Esophagus (tissue), 2 donors: Measurements from ENCODE around the gene GATA2. TPM values are rescaled to one million over a fixed set of nuclear protein-coding genes. Genes with fewer than 3 reads are reported as not detected.

Experiments used
- H3K27ac ChIP-seq, 2 donors: one replicate each; pipeline ENCODE4 v1.5.1; 2013; ENCODE audit warnings: low read depth in 2 of 2, mild to moderate bottlenecking in 2 of 2, inconsistent platforms in 1 of 2, low read length in 1 of 2, moderate library complexity in 1 of 2
- H3K27me3 ChIP-seq, 2 donors: one replicate each; pipeline ENCODE4 v1.6.1; 2013; ENCODE audit warnings: low read length in 2 of 2, control low read depth in 1 of 2, mild to moderate bottlenecking in 1 of 2; ENCODE audit not compliant: insufficient read depth in 2 of 2, control insufficient read depth in 1 of 2
- H3K36me3 ChIP-seq, 2 donors: one replicate each; pipeline ENCODE4 v1.6.1; 2013; ENCODE audit warnings: low read length in 1 of 2; ENCODE audit not compliant: control insufficient read depth in 2 of 2, insufficient read depth in 2 of 2
- H3K4me1 ChIP-seq, 2 donors: one replicate each; pipeline ENCODE4 v1.6.1; 2013; ENCODE audit warnings: low read length in 1 of 2; ENCODE audit not compliant: control insufficient read depth in 2 of 2, insufficient read depth in 2 of 2
- H3K4me3 ChIP-seq, 2 donors: one replicate each; pipeline ENCODE4 v1.5.1; 2013; ENCODE audit warnings: low read length in 2 of 2, mild to moderate bottlenecking in 2 of 2, low read depth in 1 of 2, moderate library complexity in 1 of 2
- H3K9me3 ChIP-seq, 2 donors: one replicate each; pipeline ENCODE4 v1.6.1; 2013; ENCODE audit warnings: mild to moderate bottlenecking in 2 of 2, low read depth in 1 of 2, low read length in 1 of 2, moderate library complexity in 1 of 2; ENCODE audit not compliant: control insufficient read depth in 2 of 2, insufficient read depth in 1 of 2
- WGBS, 2 donors: extraction: QIAGEN DNeasy Blood & Tissue Kit; methylation state at CpG; one replicate each; pipeline ENCODE4 v1.1.7; 2013; 5-methylcytosine and 5-hydroxymethylcytosine counted together
- polyA plus RNA-seq, 2 donors: library from polyadenylated mRNA; stranded (reverse); fragments of 200-250 nt; gene quantifications; one replicate each; pipeline ENCODE4 v1.2.3, GENCODE V29; 2013
- donor health status: healthy with polysubstance abuse.
- donor health status: Bipolar disorder and iron deficiency.

The GATA2 gene
- polyA plus RNA-seq, 2 donors, result 2.2 to 2.3 TPM

GRCh38 chr3:128470134-128470899, 22.7 kb downstream of the GATA2 start:
- 70 to 72% methylated on average over 13 of the region's 13 CpGs for WGBS, 2 donors
- Histone ChIP-seq H3K4me1 (peaks cover 0 to 2% of the 10 kb centered on the region in 2 donors), H3K9me3 (no peaks in the 10 kb centered on the region), H3K27me3 (no peaks in the 10 kb centered on the region), H3K4me3 (no peak overlapping the region), H3K36me3 (no peaks in the 10 kb centered on the region), H3K27ac (no peak overlapping the region)

GRCh38 chr3:128469556-128469955, 23.4 kb downstream of the GATA2 start:
- no peaks in the 10 kb centered on the region for H3K27me3 ChIP-seq
- 78 to 81% methylated on average over 6 of the region's 6 CpGs for WGBS, 2 donors
- no peaks in the 10 kb centered on the region for H3K36me3 ChIP-seq
- no peak overlapping the region for H3K27ac ChIP-seq
- no peaks in the 10 kb centered on the region for H3K9me3 ChIP-seq
- no peak overlapping the region for H3K4me3 ChIP-seq
- peaks cover 0 to 2% of the 10 kb centered on the region in 2 donors for H3K4me1 ChIP-seq

GRCh38 chr3:128468791-128469527, 24.0 kb downstream of the GATA2 start:
- no peaks in the 10 kb centered on the region for H3K27me3 ChIP-seq
- no peak overlapping the region for H3K27ac ChIP-seq
- no peaks in the 10 kb centered on the region for H3K36me3 ChIP-seq
- WGBS, 2 donors, result 91 to 92% methylated on average over 10 of the region's 10 CpGs
- H3K4me3 ChIP-seq, result no peak overlapping the region
- H3K4me1 ChIP-seq, result peaks cover 0 to 2% of the 10 kb centered on the region in 2 donors
- H3K9me3 ChIP-seq, result no peaks in the 10 kb centered on the region

GRCh38 chr3:128468285-128468790, 24.7 kb downstream of the GATA2 start:
- H3K36me3 ChIP-seq, result no peaks in the 10 kb centered on the region
- peaks cover 0 to 2% of the 10 kb centered on the region in 2 donors for H3K4me1 ChIP-seq
- H3K27ac ChIP-seq, result no peak overlapping the region
- 81 to 83% methylated on average over 17 of the region's 17 CpGs for WGBS, 2 donors
- H3K27me3 ChIP-seq, result no peaks in the 10 kb centered on the region
- no peaks in the 10 kb centered on the region for H3K9me3 ChIP-seq
- H3K4me3 ChIP-seq, result no peak overlapping the region

- H3K9me3 ChIP-seq, result no peaks in the 10 kb centered on the region
- WGBS, 2 donors, result 82 to 83% methylated on average over 14 of the region's 14 CpGs
- peaks cover 0 to 2% of the 10 kb centered on the region in 2 donors for H3K4me1 ChIP-seq
- no peaks in the 10 kb centered on the region for H3K27me3 ChIP-seq
- no peak within 1 kb of the TSS for H3K4me3 ChIP-seq
- H3K36me3 ChIP-seq, result no peaks in the 10 kb centered on the region
- no peak within 1 kb of the TSS for H3K27ac ChIP-seq
Measured at GRCh38 chr3:128466840-128467541, 26.0 kb downstream of the GATA2 start, which contains the start of gene DNAJB8. Gene DNAJB8, minus strand, starts transcription at chr3:128466890. Its CDS starts 3,645 bp downstream, at chr3:128463245.

- H3K27ac ChIP-seq, result no peak overlapping the region
Measured at GRCh38 chr3:128464702-128465101, 28.3 kb downstream of the GATA2 start.

GRCh38 chr3:128464188-128464587, 28.8 kb downstream of the GATA2 start:
- Histone ChIP-seq H3K27me3 (no peaks in the 10 kb centered on the region), H3K36me3 (no peaks in the 10 kb centered on the region), H3K9me3 (no peaks in the 10 kb centered on the region), H3K4me3 (no peak overlapping the region), H3K4me1 (peaks cover 0 to 2% of the 10 kb centered on the region in 2 donors), H3K27ac (no peak overlapping the region)
- 64 to 70% methylated on average over 7 of the region's 7 CpGs for WGBS, 2 donors

More at GRCh38 chr3:128464702-128465101, 28.3 kb downstream of the GATA2 start:
- peaks cover 0 to 2% of the 10 kb centered on the region in 2 donors for H3K4me1 ChIP-seq
- H3K4me3 ChIP-seq, result no peak overlapping the region
- no peaks in the 10 kb centered on the region for H3K36me3 ChIP-seq
- no peaks in the 10 kb centered on the region for H3K27me3 ChIP-seq
- no peaks in the 10 kb centered on the region for H3K9me3 ChIP-seq
- WGBS, 2 donors, result 23 to 42% methylated on average over 1 of the region's 1 CpG

- Histone ChIP-seq H3K27me3 (no peaks in the 10 kb centered on the region), H3K36me3 (no peaks in the 10 kb centered on the region)
- 85 to 86% methylated on average over 10 of the region's 10 CpGs for WGBS, 2 donors
Measured at GRCh38 chr3:128463771-128464170, 29.2 kb downstream of the GATA2 start.

GRCh38 chr3:128463354-128463753, 29.6 kb downstream of the GATA2 start:
- Histone ChIP-seq H3K36me3 (no peaks in the 10 kb centered on the region), H3K9me3 (no peaks in the 10 kb centered on the region), H3K27ac (no peak overlapping the region), H3K4me1 (peaks cover 0 to 2% of the 10 kb centered on the region in 2 donors), H3K4me3 (no peak overlapping the region), H3K27me3 (no peaks in the 10 kb centered on the region)
- 68 to 70% methylated on average over 11 of the region's 11 CpGs for WGBS, 2 donors

More at GRCh38 chr3:128463771-128464170, 29.2 kb downstream of the GATA2 start:
- Histone ChIP-seq H3K4me1 (peaks cover 0 to 2% of the 10 kb centered on the region in 2 donors), H3K27ac (no peak overlapping the region), H3K9me3 (no peaks in the 10 kb centered on the region), H3K4me3 (no peak overlapping the region)
